Fibroblast of pulmonary artery (primary cell): ENCODE results near the gene ACTA1.
"Not testable (repeated sequence)": the region's sequence is repeated elsewhere in the genome, so short reads cannot be mapped to it uniquely, and the experiment has no call there.

Source experiments
- DNase-seq: peaks from one replicate; pipeline ENCODE4 v3.0.0-alpha.2; 2010; ENCODE audit warnings: low read depth
- H3K4me3 ChIP-seq: replicated peaks from 2 replicates; pipeline ENCODE4 v1.5.1; 2011; ENCODE audit warnings: low read depth, mild to moderate bottlenecking, control low read depth, low read length, moderate library complexity
- CTCF ChIP-seq: IDR thresholded peaks from 2 replicates; pipeline ENCODE4 v1.5.1; 2011; ENCODE audit warnings: mild to moderate bottlenecking, control low read depth, low read length, inconsistent platforms; ENCODE audit errors: missing control alignments

Gene ACTA1

GRCh38 chr1:229420765-229421164, 13.1 kb downstream of the ACTA1 start:
- no peak for TF ChIP-seq CTCF
- no peak for DNase-seq
- no peak overlapping the region for H3K4me3 ChIP-seq

GRCh38 chr1:229420224-229420623, 13.7 kb downstream of the ACTA1 start:
- no peak overlapping the region for H3K4me3 ChIP-seq
- TF ChIP-seq CTCF, result no peak
- DNase-seq, result no peak

GRCh38 chr1:229418586-229418985, 15.3 kb downstream of the ACTA1 start:
- H3K4me3 ChIP-seq, DNase-seq: not testable (repeated sequence)

- H3K4me3 ChIP-seq, DNase-seq: not testable (repeated sequence)
Measured at GRCh38 chr1:229412810-229413209, 21.1 kb downstream of the ACTA1 start.

GRCh38 chr1:229412056-229412455, 21.8 kb downstream of the ACTA1 start:
- no peak overlapping the region for H3K4me3 ChIP-seq
- no peak for DNase-seq
- no peak for TF ChIP-seq CTCF

GRCh38 chr1:229411434-229412055, 22.3 kb downstream of the ACTA1 start:
- DNase-seq, result no peak
- H3K4me3 ChIP-seq, result no peak overlapping the region
- TF ChIP-seq CTCF, result no peak

GRCh38 chr1:229410692-229411433, 23.0 kb downstream of the ACTA1 start:
- no peak overlapping the region for H3K4me3 ChIP-seq
- DNase-seq, result peak; percentile 53
- TF ChIP-seq CTCF, result no peak

- no peak for TF ChIP-seq CTCF
- no peak overlapping the region for H3K4me3 ChIP-seq
- DNase-seq, result no peak
Measured at GRCh38 chr1:229410370-229410691, 23.6 kb downstream of the ACTA1 start.
